Astrocyte of the spinal cord (primary cell): ENCODE measurements around the gene HJURP.

Source experiments
- DNase-seq: peaks from one replicate; pipeline ENCODE4 v3.0.0; 2011; ENCODE audit warnings: low read depth, low spot score
- H3K4me3 ChIP-seq: 2 replicates; pipeline ENCODE4 v1.5.1; 2011; ENCODE audit warnings: low read depth, mild to moderate bottlenecking, low read length, moderate library complexity
- CTCF ChIP-seq: IDR thresholded peaks from 2 replicates; pipeline ENCODE4 v1.5.1; 2012; ENCODE audit warnings: low read depth, mild to moderate bottlenecking, low read length, inconsistent platforms
- in situ Hi-C: cut with HindIII; loops from 2 replicates; pipeline ENCODE4 v1.10.0; 2017; ENCODE audit warnings: low sequenced_read_pairs

HJURP gene

GRCh38 chr2:233811087-233811486, 43.2 kb downstream of the HJURP start:
- TF ChIP-seq CTCF: no peak
- in situ Hi-C loops: no loop called here
- no peak for DNase-seq
- H3K4me3 ChIP-seq: no peak overlapping the region

GRCh38 chr2:233810385-233810784, 44.0 kb downstream of the HJURP start:
- no peak for DNase-seq
- no peak overlapping the region for H3K4me3 ChIP-seq
- in situ Hi-C loops: no loop called here
- no peak for TF ChIP-seq CTCF

- in situ Hi-C loops: no loop called here
- DNase-seq: no peak
- H3K4me3 ChIP-seq: no peak overlapping the region
- no peak for TF ChIP-seq CTCF
Measured at GRCh38 chr2:233807966-233808935, 46.1 kb downstream of the HJURP start.

- in situ Hi-C loops: no loop called here
- TF ChIP-seq CTCF: no peak
- no peak for DNase-seq
- no peak overlapping the region for H3K4me3 ChIP-seq
Measured at GRCh38 chr2:233807215-233807865, 47.0 kb downstream of the HJURP start.

GRCh38 chr2:233803994-233804393, 50.3 kb downstream of the HJURP start:
- TF ChIP-seq CTCF: no peak
- no peak for DNase-seq
- no peak overlapping the region for H3K4me3 ChIP-seq
- in situ Hi-C loops: no loop called here

DNA sequence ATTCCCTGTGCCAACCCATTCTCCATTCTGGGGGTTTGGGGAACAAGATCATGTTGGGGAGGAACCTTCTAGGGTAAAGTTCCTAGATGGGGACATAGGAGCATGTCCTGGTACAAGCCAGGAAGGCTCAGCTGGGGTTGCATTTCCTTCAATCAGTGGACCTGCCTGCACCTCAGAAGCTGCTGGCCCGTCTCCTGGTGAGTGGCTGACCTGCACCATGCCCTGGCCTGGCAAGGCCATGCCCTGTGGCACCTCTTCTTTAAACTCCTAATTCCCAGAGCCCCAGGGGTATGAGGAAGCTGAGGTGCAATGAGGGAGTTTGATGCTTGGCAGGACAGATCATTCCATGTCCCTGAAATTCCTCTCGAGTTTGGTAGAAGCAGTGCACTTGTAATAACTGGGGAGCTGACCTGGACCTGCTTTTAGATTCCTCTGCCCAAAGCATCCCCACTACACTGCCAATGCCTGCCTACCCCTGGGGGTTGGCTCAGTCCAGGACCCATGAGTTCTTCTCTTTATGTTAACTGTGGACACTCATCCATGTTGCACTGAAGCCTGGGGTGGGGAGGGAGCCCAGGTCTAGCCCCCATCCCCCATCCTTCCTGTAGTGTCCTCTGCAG, 50.9 kb downstream of the HJURP start:
- in situ Hi-C loops: no loop called here
- no peak for DNase-seq
- H3K4me3 ChIP-seq: no peak overlapping the region
- TF ChIP-seq CTCF: no peak
